PC-3 (cell line): Measurements from ENCODE around the gene PCDH9. TPM values are rescaled to one million over a fixed set of nuclear protein-coding genes. Genes with fewer than 3 reads are reported as not detected.

Experiments used
- ATAC-seq: fragments of 200-7000 bp; cut with Tn5 transposase; 2 replicates; pipeline ENCODE4 v1.9.1; 2020; ENCODE audit warnings: mild to moderate bottlenecking, moderate library complexity
- BruUV-seq: library from RNA; stranded (reverse); fragments of 400-500 nt; replicated peaks from 2 replicates; lab custom pipeline; 2021; lab: Mats Ljungman, UMichigan
- CTCF ChIA-PET: fragments of 300-600 bp; sonication (Branson Sonifier 250); formaldehyde crosslinking; loops from one replicate; lab custom pipeline; 2022; ENCODE audit warnings: antibody characterized with exemption; lab: Charles Lee
- POLR2A ChIA-PET: fragments of 300-600 bp; sonication (Branson Sonifier 250); formaldehyde crosslinking; loops from one replicate; lab custom pipeline; 2022; ENCODE audit warnings: antibody characterized with exemption; ENCODE audit not compliant: unreplicated experiment; lab: Charles Lee
- DNase-seq: peaks from one replicate; pipeline ENCODE4 v3.0.0-alpha.2; 2015
- H2AFZ ChIP-seq: fragments of 300-600 bp; sonication (generic); 2 replicates; pipeline ENCODE4 v1.6.0; 2016; ENCODE audit warnings: antibody characterized with exemption, low read length
- H3F3A ChIP-seq: fragments of 300-600 bp; sonication (generic); one replicate; pipeline ENCODE4 v1.6.0; 2017; ENCODE audit warnings: antibody characterized with exemption, low read length, control low read depth, mild to moderate bottlenecking; ENCODE audit not compliant: unreplicated experiment
- H3K27ac ChIP-seq: fragments of 300-600 bp; sonication (generic); 2 replicates; pipeline ENCODE4 v1.5.1; 2016; ENCODE audit warnings: mild to moderate bottlenecking, low read length
- H3K27me3 ChIP-seq: fragments of 300-600 bp; sonication (generic); 2 replicates; pipeline ENCODE4 v1.6.1; 2016; ENCODE audit warnings: low read length, mixed read lengths
- H3K36me3 ChIP-seq: fragments of 300-600 bp; sonication (generic); 2 replicates; pipeline ENCODE4 v1.6.1; 2016; ENCODE audit warnings: low read depth, mixed run types, low read length, mixed read lengths
- H3K4me1 ChIP-seq: fragments of 300-600 bp; sonication (generic); 2 replicates; pipeline ENCODE4 v1.5.1; 2016; ENCODE audit warnings: low read length; ENCODE audit not compliant: insufficient read depth
- H3K4me2 ChIP-seq: fragments of 300-600 bp; sonication (generic); 2 replicates; pipeline ENCODE4 v1.6.0; 2016; ENCODE audit warnings: low read length
- H3K4me3 ChIP-seq: fragments of 300-600 bp; sonication (generic); 2 replicates; pipeline ENCODE4 v1.5.1; 2016; ENCODE audit warnings: mild to moderate bottlenecking, low read length, mixed read lengths
- H3K79me2 ChIP-seq: fragments of 300-600 bp; sonication (generic); 2 replicates; pipeline ENCODE4 v1.6.1; 2017; ENCODE audit warnings: low read length, mixed read lengths
- H3K9ac ChIP-seq: fragments of 300-600 bp; sonication (generic); 2 replicates; pipeline ENCODE4 v1.6.0; 2016; ENCODE audit warnings: mild to moderate bottlenecking, low read length
- H3K9me2 ChIP-seq: fragments of 300-600 bp; sonication (generic); replicated peaks from 2 replicates; pipeline ENCODE4 v1.6.1; 2016; ENCODE audit warnings: mixed run types, low read length, mixed read lengths
- H3K9me3 ChIP-seq: fragments of 300-600 bp; sonication (generic); 2 replicates; pipeline ENCODE4 v1.6.1; 2016; ENCODE audit warnings: low read length, mixed read lengths
- H4K20me1 ChIP-seq: fragments of 300-600 bp; sonication (generic); 2 replicates; pipeline ENCODE4 v1.6.1; 2016; ENCODE audit warnings: low read length, mixed read lengths
- CTCF ChIP-seq: fragments of 300-600 bp; sonication (generic); conservative IDR thresholded peaks from 2 replicates; pipeline ENCODE4 v1.5.1; 2017; ENCODE audit warnings: antibody characterized with exemption, low read depth, mild to moderate bottlenecking, low read length
- EZH2 ChIP-seq: fragments of 300-600 bp; sonication (generic); IDR thresholded peaks from one replicate; pipeline ENCODE4 v1.6.1; 2017; ENCODE audit warnings: antibody characterized with exemption, mild to moderate bottlenecking, low read length; ENCODE audit not compliant: unreplicated experiment
- EZH2phosphoT487 ChIP-seq: fragments of 300-600 bp; sonication (generic); IDR thresholded peaks from 2 replicates; pipeline ENCODE4 v1.6.1; 2018; ENCODE audit warnings: mild to moderate bottlenecking, antibody characterized with exemption, low read length, borderline replicate concordance
- intact Hi-C: fragments of 100-400 bp; cut with micrococcal nuclease; formaldehyde crosslinking; loops from 2 replicates; pipeline ENCODE4 v1.9.0; 2023
- total RNA-seq: library from RNA; depleted of rRNA; stranded (reverse); fragments of >200 nt; gene quantifications from 2 replicates; pipeline ENCODE4 v1.2.3, GENCODE V29; 2014

The PCDH9 gene
- total RNA-seq, 1 experiment from 2014 or later, result 0.98 TPM

GRCh38 chr13:67150608-67151007 lies 79.5 kb downstream of the PCDH9 start:
- Histone ChIP-seq H2AFZ (no peak overlapping the region), H3K36me3 (no peaks in the 10 kb centered on the region), H3F3A (no peaks in the 10 kb centered on the region), H4K20me1 (no peaks in the 10 kb centered on the region), H3K9me3 (no peaks in the 10 kb centered on the region), H3K9me2 (no peaks in the 10 kb centered on the region), H3K9ac (no peak overlapping the region), H3K27ac (no peak overlapping the region), H3K27me3 (no peaks in the 10 kb centered on the region), H3K79me2 (no peaks in the 10 kb centered on the region), H3K4me3 (no peak overlapping the region), H3K4me2 (no peak overlapping the region), H3K4me1 (peaks cover 9% of the 10 kb centered on the region; the same call in 1 of the 2 replicates)
- CTCF ChIA-PET, result no interaction called here
- ATAC-seq, result peak; percentile 48; the same call in 1 of the 2 replicates
- TF ChIP-seq EZH2phosphoT487, result no peak
- no peak for TF ChIP-seq CTCF
- TF ChIP-seq EZH2, result no peak
- POLR2A ChIA-PET, result no interaction called here
- intact Hi-C loops, result no loop called here
- DNase-seq, result no peak
- BruUV-seq, result no TSS peak

- no peaks in the 10 kb centered on the region for H3K36me3 ChIP-seq
- H3K4me1 ChIP-seq, result peaks cover 9% of the 10 kb centered on the region; the same call in 1 of the 2 replicates
- H2AFZ ChIP-seq, result no peak overlapping the region
- no peak overlapping the region for H3K4me3 ChIP-seq
- CTCF ChIA-PET, result no interaction called here
- H4K20me1 ChIP-seq, result no peaks in the 10 kb centered on the region
- no peak for TF ChIP-seq EZH2phosphoT487
- TF ChIP-seq EZH2, result no peak
- TF ChIP-seq CTCF, result no peak
- DNase-seq (no peak), ATAC-seq (no peak; the same call in 1 of the 2 replicates)
- H3K9me3 ChIP-seq, result no peaks in the 10 kb centered on the region
- H3K4me2 ChIP-seq, result no peak overlapping the region
- intact Hi-C loops, result no loop called here
- H3K9me2 ChIP-seq, result no peaks in the 10 kb centered on the region
- POLR2A ChIA-PET, result no interaction called here
- H3F3A ChIP-seq, result no peaks in the 10 kb centered on the region
- no peak overlapping the region for H3K9ac ChIP-seq
- no peaks in the 10 kb centered on the region for H3K79me2 ChIP-seq
- BruUV-seq, result no TSS peak
- H3K27ac ChIP-seq, result no peak overlapping the region
- H3K27me3 ChIP-seq, result no peaks in the 10 kb centered on the region
These were observed 82.0 kb downstream of the PCDH9 start for GRCh38 chr13:67148161-67148571.

- no peak overlapping the region for H3K9ac ChIP-seq
- H3K9me3 ChIP-seq, result no peaks in the 10 kb centered on the region
- POLR2A ChIA-PET, result no interaction called here
- DNase-seq, result peak; percentile 14
- H3K9me2 ChIP-seq, result no peaks in the 10 kb centered on the region
- no peak for ATAC-seq
- intact Hi-C loops, result no loop called here
- H3K4me2 ChIP-seq, result no peak overlapping the region
- H3K79me2 ChIP-seq, result no peaks in the 10 kb centered on the region
- no TSS peak for BruUV-seq
- H2AFZ ChIP-seq, result no peak overlapping the region
- no peaks in the 10 kb centered on the region for H3K27me3 ChIP-seq
- CTCF ChIA-PET, result no interaction called here
- H3K27ac ChIP-seq, result no peak overlapping the region
- peaks cover 9% of the 10 kb centered on the region; the same call in 1 of the 2 replicates for H3K4me1 ChIP-seq
- H3F3A ChIP-seq, result no peaks in the 10 kb centered on the region
- H3K4me3 ChIP-seq, result no peak overlapping the region
- no peaks in the 10 kb centered on the region for H4K20me1 ChIP-seq
- TF ChIP-seq CTCF (no peak), EZH2phosphoT487 (no peak)
- no peaks in the 10 kb centered on the region for H3K36me3 ChIP-seq
These were observed 82.6 kb downstream of the PCDH9 start for GRCh38 chr13:67147342-67148133.
